ENCODE results near the gene CEP131.

Gene CEP131

GRCh38 chr17:81198826-81199481 is 23.8 kb downstream of the CEP131 start:
- Histone ChIP-seq H3K9me2 (replicated peaks; ENCODE audit: insufficient read depth, low read length) (no peaks in the 10 kb centered on the region), H3K27ac (ENCODE audit: low read length) (no peak overlapping the region), H3K4me1 (ENCODE audit: low read length) (no peaks in the 10 kb centered on the region), H3F3A (ENCODE audit: insufficient read depth, low read length) (no peaks in the 10 kb centered on the region), H3K79me2 (ENCODE audit: low read length) (no peaks in the 10 kb centered on the region), H3K36me3 (replicated peaks; ENCODE audit: insufficient read depth, low read length) (no peaks in the 10 kb centered on the region), H3K4me3 (ENCODE audit: low read length) (no peak overlapping the region), H3K9ac (ENCODE audit: low read length) (no peak overlapping the region), H3K27me3 (replicated peaks; ENCODE audit: insufficient read depth, low read length) (no peaks in the 10 kb centered on the region), H3K9me3 (replicated peaks; ENCODE audit: insufficient read depth, low read length) (no peaks in the 10 kb centered on the region), H3K4me2 (ENCODE audit: low read depth, low read length) (no peak overlapping the region), H2AFZ (ENCODE audit: low read length) (no peak overlapping the region), H4K20me1 (ENCODE audit: insufficient read depth, low read length) (no peaks in the 10 kb centered on the region)
- TF ChIP-seq, protein P1, sequence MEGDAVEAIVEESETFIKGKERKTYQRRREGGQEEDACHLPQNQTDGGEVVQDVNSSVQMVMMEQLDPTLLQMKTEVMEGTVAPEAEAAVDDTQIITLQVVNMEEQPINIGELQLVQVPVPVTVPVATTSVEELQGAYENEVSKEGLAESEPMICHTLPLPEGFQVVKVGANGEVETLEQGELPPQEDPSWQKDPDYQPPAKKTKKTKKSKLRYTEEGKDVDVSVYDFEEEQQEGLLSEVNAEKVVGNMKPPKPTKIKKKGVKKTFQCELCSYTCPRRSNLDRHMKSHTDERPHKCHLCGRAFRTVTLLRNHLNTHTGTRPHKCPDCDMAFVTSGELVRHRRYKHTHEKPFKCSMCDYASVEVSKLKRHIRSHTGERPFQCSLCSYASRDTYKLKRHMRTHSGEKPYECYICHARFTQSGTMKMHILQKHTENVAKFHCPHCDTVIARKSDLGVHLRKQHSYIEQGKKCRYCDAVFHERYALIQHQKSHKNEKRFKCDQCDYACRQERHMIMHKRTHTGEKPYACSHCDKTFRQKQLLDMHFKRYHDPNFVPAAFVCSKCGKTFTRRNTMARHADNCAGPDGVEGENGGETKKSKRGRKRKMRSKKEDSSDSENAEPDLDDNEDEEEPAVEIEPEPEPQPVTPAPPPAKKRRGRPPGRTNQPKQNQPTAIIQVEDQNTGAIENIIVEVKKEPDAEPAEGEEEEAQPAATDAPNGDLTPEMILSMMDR (IDR thresholded peaks at IDR 0.05; ENCODE audit: low read length), result no peak
- no peak for TF ChIP-seq EZH2 (optimal IDR thresholded peaks at IDR 0.05; ENCODE audit: low read depth, low read length)
- no peak for TF ChIP-seq EZH2phosphoT487 (IDR thresholded peaks at IDR 0.05; ENCODE audit: low read length)
- no peak for DNase-seq

DNA sequence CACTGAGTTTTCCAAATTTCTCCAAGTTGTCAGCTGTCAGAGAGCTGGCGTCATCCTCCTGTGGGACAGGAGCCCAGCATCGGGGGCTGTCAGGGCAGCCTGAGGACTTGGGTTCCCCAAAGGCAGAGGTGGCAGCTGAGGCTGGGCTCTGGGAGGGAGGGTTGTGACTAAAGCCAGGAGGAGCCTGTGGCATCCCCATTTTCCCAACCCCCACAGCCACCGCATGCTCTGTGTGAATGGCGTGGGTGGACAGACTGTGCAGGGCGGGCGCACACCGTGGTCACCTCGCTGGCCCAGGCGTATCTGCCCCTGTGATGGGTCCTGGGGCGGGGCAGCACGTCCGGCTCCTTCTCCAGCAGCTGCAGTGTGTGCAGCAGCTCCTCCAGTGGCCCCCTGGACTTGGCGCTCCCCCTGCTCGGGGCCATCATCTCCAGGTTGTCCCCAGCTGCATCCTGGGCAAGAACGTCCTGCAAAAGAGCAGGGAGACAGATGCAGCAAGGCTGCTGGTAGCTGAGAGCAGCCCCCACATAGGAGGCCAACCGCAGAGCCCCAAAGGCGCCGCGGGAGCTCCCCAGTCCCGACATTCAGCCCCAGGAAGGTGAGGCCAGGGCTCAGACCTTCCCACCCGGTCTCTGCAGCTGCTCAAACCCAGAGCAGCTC is 24.8 kb downstream of the CEP131 start:
- H3K79me2 ChIP-seq (ENCODE audit: low read length), result no peaks in the 10 kb centered on the region
- no peak for TF ChIP-seq EZH2 (optimal IDR thresholded peaks at IDR 0.05; ENCODE audit: low read depth, low read length)
- no peaks in the 10 kb centered on the region for H3K9me2 ChIP-seq (replicated peaks; ENCODE audit: insufficient read depth, low read length)
- H3K36me3 ChIP-seq (replicated peaks; ENCODE audit: insufficient read depth, low read length), result no peaks in the 10 kb centered on the region
- H3K9ac ChIP-seq (ENCODE audit: low read length), result no peak overlapping the region
- no peak overlapping the region for H3K27ac ChIP-seq (ENCODE audit: low read length)
- no peak overlapping the region for H3K4me3 ChIP-seq (ENCODE audit: low read length)
- H3K4me1 ChIP-seq (ENCODE audit: low read length), result no peaks in the 10 kb centered on the region
- no peak overlapping the region for H3K4me2 ChIP-seq (ENCODE audit: low read depth, low read length)
- H4K20me1 ChIP-seq (ENCODE audit: insufficient read depth, low read length), result no peaks in the 10 kb centered on the region
- H3K27me3 ChIP-seq (replicated peaks; ENCODE audit: insufficient read depth, low read length), result no peaks in the 10 kb centered on the region
- H3F3A ChIP-seq (ENCODE audit: insufficient read depth, low read length), result no peaks in the 10 kb centered on the region
- H2AFZ ChIP-seq (ENCODE audit: low read length), result no peak overlapping the region
- H3K9me3 ChIP-seq (replicated peaks; ENCODE audit: insufficient read depth, low read length), result no peaks in the 10 kb centered on the region
- DNase-seq, result no peak

- DNase-seq, result no peak
- no peaks in the 10 kb centered on the region for H3K79me2 ChIP-seq (ENCODE audit: low read length)
- no peaks in the 10 kb centered on the region for H3F3A ChIP-seq (ENCODE audit: insufficient read depth, low read length)
- H3K9ac ChIP-seq (ENCODE audit: low read length), result no peak overlapping the region
- H3K27ac ChIP-seq (ENCODE audit: low read length), result no peak overlapping the region
- no peak overlapping the region for H3K4me2 ChIP-seq (ENCODE audit: low read depth, low read length)
- H3K4me3 ChIP-seq (ENCODE audit: low read length), result no peak overlapping the region
- no peaks in the 10 kb centered on the region for H3K36me3 ChIP-seq (replicated peaks; ENCODE audit: insufficient read depth, low read length)
- H2AFZ ChIP-seq (ENCODE audit: low read length), result no peak overlapping the region
- H3K9me3 ChIP-seq (replicated peaks; ENCODE audit: insufficient read depth, low read length), result no peaks in the 10 kb centered on the region
- H3K27me3 ChIP-seq (replicated peaks; ENCODE audit: insufficient read depth, low read length), result no peaks in the 10 kb centered on the region
- H3K4me1 ChIP-seq (ENCODE audit: low read length), result no peaks in the 10 kb centered on the region
- H3K9me2 ChIP-seq (replicated peaks; ENCODE audit: insufficient read depth, low read length), result no peaks in the 10 kb centered on the region
- H4K20me1 ChIP-seq (ENCODE audit: insufficient read depth, low read length), result no peaks in the 10 kb centered on the region
- TF ChIP-seq EZH2 (optimal IDR thresholded peaks at IDR 0.05; ENCODE audit: low read depth, low read length), result no peak
- TF ChIP-seq, protein P1 (IDR thresholded peaks at IDR 0.05; ENCODE audit: low read length), result no peak
- TF ChIP-seq EZH2phosphoT487 (IDR thresholded peaks at IDR 0.05; ENCODE audit: low read length), result no peak
Observed at GRCh38 chr17:81197409-81197795, 25.4 kb downstream of the CEP131 start.
